Activated CD4-positive, alpha-beta T cell treated with anti-CD3 and anti-CD28 coated beads, Interleukin-10, Interleukin-2, amounts not matched to agents 100 ng/mL and 50 ng/mL, durations not matched to agents 16 hours and 8 hours (primary cell): Measurements from ENCODE around the gene SORCS2.

Source experiments
- DNase-seq: peaks from one replicate; pipeline ENCODE4 v3.0.0-alpha.2; 2020

The SORCS2 gene

GRCh38 chr4:7708238-7708637 lies 515.9 kb downstream of the SORCS2 start:
- DNase-seq, result no peak

DNA sequence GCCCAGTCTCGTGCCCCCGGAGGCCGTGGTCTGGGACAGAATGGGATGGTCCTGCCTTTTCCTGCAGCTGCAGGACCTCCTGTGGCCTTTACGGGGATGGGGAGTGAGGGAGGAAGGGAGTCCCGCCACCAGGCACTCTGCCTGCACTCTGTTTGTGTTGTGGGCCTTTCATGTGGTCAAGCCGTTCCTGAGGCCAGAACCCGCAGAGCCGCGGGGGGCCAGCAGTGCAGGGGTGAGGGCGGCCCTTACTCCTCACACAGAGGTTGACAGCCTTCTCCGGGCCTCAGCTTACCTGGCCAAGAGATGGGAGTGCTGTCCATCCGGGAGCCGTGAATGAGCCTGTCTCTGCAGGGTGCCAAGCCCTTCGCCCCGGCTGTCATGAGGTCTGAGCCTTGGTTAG lies 516.6 kb downstream of the SORCS2 start:
- DNase-seq, result no peak

DNA sequence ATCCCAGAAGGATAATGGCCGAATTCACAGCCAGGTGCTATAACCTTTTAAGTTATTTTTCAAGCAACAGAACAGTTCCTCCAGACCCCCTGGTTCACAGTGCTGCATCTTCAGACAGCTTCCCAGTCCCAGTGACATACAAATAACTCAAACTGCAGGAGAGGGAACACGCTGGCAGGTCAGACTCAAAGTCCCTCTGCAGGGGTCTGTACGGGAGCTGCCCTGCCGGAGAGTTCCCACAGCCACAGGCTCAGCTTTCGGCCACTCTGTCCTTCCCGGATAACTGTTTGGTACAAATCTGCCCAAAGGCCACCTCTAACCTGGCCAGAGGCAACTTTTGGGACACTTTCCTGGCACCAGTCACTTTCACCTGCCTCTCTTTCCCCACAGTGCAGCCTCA lies 517.1 kb downstream of the SORCS2 start:
- DNase-seq, result no peak

- DNase-seq, result no peak
Measured at GRCh38 chr4:7710126-7710525, 517.8 kb downstream of the SORCS2 start.

DNA sequence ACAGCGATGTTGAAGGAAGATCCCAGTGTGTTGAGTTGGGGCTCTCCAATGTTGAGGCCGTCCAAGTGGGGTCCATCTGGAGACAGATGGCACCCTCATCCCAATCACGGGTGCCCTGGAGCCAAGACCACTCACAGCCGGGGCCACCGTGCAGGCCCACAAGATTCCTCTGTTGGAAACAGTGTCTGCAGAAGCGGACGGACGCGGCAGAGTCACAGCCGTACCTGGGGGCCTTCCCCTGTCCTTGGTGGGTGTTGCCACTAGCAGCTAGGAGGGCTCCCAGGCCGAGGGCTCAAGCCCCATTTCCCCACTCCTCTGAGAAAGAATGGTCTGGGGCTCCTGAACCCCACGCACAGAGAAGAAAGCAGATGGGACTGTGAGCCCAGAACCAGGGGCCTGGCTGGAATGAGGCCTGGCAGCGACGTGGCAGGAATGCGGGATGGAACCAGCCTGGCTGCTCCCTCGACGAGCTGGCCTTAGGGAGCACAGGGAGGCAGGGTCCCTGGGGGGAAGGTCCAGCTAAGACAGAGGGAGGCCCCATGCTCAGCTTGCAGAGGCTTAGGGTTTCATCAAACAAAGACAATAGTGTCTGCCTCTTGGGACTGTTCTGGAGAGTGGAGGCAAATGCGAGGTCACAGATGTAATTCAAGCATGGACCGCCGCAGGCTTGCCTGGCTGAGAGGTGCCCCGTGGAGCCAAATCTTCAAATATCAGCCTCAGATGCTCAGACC lies 518.4 kb downstream of the SORCS2 start:
- no peak for DNase-seq

DNA sequence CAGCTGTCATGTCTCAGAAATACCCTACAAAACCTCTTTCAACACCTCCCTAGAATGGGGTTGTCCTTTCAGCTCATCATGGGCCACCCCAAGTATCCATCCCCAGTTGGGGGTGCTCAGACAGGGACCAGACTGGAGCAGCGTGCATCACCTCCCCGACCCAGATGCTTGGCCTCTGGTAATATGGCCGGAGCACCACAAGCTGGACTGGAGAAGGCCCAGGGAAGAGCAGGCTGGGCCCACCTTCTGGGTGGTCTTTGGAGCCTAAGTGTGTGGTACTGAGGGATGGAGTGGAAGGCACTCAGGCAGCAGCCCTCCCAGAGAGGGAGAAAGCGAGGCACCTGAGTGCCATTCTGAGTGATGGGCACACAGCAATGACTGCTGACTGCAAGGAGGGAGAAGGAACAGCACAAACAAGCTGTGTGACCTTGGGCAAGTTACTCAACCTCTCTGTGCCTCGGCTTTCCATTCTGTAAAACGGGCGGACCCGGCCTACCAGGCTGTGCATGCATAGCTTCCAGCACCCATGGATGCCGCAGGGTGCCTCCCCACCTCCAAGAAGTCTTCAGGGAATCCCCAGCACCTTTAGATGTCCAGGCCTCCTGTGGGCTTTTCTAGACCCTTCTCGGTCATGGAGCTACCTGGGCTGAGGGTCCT lies 519.1 kb downstream of the SORCS2 start:
- DNase-seq, result no peak

GRCh38 chr4:7712021-7712671 lies 519.8 kb downstream of the SORCS2 start:
- no peak for DNase-seq

DNA sequence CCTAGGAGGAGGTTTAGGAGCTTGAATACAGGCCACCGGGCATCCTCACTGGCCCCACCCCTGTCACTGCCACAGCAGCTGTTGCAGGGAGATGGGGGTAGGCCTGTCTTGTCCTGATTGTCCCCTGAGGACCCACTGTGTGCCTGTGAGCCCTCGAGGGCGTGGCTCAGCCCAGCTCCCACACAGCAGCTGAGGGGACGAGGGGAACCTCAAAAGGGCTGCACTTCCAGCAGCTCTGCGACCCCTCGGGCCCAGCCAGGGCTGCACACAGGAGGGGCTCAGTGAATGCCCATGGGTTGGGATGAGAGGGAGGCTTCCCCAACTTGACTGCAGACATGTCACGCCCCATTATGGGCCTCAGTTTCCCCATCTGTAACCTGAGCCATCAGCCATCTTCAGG lies 521.4 kb downstream of the SORCS2 start:
- no peak for DNase-seq

DNA sequence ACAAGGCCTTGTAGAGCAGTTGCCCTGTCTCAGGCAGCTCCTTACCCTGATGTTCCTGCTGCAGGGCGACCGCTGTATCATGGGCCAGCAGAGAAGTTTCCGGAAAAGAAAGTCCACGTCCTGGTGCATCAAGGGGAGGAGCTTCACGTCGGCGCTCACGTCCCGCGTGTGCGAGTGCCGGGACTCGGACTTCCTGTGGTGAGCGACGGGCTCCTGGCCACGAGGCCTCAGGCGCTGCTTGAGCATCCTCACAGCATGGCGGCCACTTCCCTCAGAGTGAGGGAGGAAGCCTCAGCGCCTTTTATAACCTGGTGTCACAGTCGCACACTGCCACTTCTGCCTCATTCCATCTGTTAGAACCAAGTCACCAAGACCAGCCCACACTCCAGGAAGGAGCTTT lies 521.8 kb downstream of the SORCS2 start:
- no peak for DNase-seq

DNA sequence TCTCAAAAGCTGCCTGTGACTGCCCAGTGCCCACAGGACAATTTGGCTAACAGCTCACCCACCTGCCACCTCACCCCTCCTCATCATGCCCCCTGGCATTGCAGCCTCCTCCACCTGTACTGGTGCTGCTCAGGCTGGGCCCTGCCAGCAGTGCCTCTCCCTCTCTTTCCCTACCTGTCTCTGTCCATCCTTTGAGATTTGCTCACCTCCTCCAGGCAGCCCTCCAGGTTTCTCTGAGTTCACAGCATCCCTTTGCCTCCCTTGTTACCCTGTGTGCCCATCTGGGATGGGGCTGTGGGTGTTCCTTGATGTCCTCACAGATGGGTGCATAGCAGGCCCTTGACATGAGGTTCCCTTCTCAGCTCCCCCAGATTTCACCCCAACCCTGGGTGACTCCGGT lies 522.4 kb downstream of the SORCS2 start:
- no peak for DNase-seq

- no peak for DNase-seq
Measured at GRCh38 chr4:7715271-7716009, 523.1 kb downstream of the SORCS2 start.

DNA sequence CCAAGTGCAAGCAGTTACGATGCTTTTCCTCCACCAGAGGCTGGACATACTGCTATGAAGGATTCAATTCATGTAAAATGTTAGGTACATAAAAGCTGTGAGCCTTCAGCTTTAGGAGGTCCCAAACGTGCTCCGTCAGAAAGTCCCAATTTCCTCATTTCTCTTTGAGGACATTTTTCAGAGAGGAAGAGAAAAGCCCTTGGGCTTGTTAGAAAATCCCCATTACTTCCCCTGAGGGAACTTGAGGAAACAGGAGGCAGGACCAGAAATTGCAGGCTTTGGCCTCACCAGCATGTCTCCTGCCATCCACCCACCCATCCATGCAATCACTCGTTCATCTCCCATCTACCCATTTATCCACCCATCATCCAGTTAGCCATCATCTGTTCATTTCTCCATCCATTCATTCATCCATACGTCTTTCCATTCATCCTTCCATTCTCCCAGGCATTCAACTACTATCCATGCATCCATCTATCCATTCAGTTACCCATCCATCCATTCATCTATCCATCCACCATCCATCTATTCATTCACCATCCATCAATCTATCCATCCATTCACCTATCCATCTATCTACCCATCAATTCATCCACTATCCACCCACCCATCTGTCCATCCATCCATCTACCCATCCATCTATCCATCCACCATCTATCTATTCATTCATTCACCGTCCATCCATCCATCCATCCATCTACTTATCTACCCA lies 523.8 kb downstream of the SORCS2 start:
- DNase-seq, result no peak

DNA sequence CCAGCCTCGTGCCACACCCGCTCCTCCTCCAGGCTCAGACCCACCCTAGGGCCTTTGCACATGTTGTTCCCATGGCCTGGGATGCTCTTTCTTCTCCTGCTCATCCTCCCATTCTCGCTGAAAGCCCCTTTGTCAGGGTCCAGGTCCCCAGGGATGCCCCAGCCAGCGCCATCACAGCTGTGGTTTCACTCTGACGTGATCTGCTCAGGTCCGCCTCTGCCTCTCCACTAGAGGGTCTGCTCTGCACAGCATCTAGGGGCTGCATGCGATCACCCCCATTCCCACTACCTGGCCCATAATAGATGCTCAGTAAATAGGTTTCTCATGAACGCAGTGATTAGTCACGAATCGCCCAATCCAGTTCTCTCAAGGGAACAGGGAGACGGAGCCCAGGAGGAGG lies 524.8 kb downstream of the SORCS2 start:
- no peak for DNase-seq

DNA sequence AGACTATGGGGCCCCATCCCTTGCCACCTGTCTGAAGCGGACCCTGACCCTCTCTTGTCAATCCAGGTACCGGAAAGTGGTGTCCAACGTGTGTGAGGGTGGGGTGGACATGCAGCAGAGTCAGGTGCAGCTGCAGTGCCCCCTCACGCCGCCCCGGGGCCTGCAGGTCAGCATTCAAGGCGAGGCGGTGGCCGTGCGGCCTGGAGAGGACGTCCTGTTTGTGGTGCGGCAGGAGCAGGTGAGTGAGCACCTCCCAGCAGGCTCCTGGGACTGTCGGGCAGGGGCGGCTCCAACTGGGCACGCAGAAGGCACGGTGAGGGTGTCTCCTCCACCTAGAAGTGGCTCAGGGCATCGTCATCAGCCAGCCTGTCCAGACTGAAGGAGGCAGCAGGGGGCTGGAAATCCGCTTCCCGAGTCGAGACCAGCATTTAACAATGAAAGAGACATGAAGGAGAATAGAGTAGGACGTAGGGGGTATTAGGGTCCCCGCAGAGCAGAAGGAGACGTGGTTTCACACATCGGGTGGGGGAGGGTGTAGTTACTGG lies 525.7 kb downstream of the SORCS2 start:
- no peak for DNase-seq

- peak; percentile 59 for DNase-seq
Measured at GRCh38 chr4:7719354-7720174, 527.2 kb downstream of the SORCS2 start.

DNA sequence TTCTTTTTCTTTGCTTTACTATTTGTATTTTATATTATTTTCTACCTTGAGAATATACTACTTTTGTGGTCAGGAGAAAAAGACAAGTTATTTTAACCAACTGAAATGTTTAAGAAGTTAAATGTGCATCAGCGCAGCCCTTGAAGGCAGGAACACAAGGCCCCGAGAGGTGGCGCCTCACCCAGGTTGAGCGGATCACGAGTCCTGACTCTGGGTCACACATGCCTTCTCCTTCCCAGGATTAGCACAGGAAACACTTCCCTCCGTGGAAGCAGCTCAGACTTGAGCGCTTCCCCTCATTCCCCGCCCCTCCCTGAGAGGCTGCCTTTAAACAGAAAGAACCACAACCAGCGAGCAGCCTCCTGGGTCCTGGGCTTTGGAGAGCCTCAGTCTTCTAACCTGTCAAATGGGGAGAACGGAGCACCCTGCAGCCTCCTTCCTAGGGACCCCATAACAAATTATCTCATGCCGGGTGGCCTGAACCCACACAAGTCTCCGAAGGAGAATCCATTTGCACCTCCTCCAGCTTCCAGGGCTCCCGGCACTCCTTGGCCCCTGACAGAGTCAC lies 529.7 kb downstream of the SORCS2 start:
- peak; percentile 5 for DNase-seq

DNA sequence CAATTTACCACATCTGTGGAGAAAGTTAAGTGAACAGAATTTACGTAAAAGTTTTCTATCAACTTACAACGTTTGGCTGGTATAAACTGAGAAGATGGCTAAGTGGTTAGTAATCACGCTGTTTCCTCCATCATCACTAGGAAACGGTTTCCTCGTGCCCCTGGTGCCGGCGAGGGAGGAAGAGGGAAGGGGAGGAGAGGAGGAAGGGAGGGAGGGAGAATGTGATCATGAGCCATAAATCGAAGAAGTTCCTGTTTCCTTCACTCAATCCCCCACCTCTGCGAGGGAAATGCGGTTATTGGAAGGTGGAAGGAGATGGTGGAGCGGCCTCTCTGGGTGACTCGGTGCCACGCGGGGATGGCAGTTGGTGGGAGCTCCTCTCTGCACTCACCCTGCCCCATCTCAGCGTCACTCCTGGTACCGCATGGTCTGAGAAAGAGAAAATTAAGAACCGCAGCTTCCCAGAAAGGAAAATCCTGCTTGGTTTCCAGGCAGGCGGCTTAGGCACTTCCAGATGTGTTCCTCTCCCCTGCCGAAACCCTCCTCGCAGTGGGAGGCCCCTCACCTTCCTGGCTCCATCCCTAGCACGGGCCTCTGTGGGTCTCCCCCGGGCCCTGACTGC lies 530.5 kb downstream of the SORCS2 start:
- no peak for DNase-seq

DNA sequence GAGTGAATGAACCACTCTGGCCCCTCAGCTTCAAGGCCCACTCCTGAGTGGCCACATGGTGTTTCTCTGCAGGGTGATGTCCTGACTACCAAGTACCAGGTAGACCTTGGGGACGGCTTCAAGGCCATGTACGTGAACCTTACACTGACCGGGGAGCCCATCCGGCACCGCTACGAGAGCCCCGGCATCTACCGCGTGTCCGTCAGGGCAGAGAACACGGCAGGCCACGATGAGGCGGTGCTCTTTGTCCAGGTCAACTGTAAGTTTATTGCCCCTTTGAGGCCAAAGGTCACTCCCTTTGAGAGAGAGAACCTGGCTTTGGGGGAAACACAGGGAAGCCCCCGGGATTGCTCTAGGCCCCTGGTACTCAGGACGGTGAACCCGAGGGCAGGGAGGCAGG lies 531.3 kb downstream of the SORCS2 start:
- no peak for DNase-seq

DNA sequence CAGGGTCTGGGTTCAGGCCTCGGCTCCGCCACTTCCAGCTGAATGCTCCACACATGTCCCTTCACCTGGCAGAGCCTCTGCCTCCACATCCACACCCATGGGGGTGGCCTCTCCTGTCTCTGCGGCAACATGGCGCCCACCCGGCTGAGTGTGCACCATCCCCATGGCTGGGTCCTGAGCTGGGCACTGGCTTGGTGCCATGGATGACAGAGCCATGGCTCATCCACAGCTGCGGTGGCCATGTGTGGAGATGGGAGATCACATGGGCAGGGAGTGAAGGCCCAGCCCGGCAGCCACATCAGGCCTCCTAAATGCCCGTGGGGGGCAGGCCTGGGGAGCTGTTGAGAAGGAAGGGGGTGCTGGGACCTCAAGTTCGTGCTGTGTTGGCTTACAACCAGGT lies 533.6 kb downstream of the SORCS2 start:
- DNase-seq, result no peak

DNA sequence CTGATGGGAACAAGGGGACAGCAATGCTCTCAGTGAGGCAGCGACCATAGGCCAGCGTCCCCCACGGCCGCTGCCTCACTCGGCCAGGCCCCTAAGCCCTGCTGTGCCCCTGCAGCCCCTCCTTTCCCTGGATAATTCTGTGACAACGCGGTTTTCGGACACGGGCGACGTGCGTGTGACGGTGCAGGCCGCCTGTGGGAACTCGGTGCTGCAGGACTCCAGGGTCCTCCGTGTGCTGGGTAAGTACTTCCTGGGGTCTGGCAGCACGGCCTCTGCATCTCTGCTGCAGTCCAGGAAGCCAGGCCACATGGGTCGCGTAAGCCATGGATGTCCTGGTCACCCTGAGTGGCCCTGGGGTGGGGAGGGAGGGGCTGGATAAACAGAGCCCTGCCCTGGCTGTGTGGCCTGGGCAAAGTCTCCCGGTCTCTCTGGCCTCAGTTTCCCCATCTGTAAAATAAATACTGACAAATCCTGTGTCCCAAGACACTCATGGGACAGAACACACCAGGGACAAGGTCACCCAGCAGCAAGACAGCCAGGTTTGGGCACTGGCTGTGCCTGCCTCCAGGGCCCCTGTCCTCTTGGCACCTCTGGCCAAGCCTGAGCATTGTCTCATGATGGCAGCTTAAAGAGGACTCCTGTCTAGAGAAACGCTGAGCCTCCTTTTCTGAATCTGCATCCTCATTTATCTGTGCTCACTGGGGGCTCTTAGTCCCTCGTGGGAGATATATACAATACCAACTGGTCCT lies 534.5 kb downstream of the SORCS2 start:
- no peak for DNase-seq
